Psoas muscle (tissue), 8 donors: ENCODE data around the gene LCMT2. TPM values are rescaled to one million over a fixed set of nuclear protein-coding genes. Genes with fewer than 3 reads are reported as not detected.

Experiments used
- ATAC-seq, 4 donors: fragments of 200-7000 bp; cut with Tn5 transposase; one replicate each; pipeline ENCODE4 v1.9.1; 2020; ENCODE audit warnings: moderate library complexity in 3 of 4, mild to moderate bottlenecking in 2 of 4
- DNase-seq, 2 donors: peaks; one replicate each; pipeline ENCODE4 v3.0.0-alpha.2; 2020
- H3K27ac ChIP-seq: fragments of 200-600 bp; one replicate; pipeline ENCODE4 v1.8.0; 2022
- H3K27me3 ChIP-seq, 3 donors: fragments of 200-600 bp in 1 of 3; one replicate each; pipeline versions ENCODE4 v1.6.1 to v1.8.0; 2013 to 2022; ENCODE audit warnings: low read length in 2 of 3, mild to moderate bottlenecking in 2 of 3, moderate library complexity in 1 of 3; ENCODE audit not compliant: insufficient read depth in 3 of 3
- H3K36me3 ChIP-seq, 2 donors: fragments of 200-600 bp in 1 of 2; one replicate each; pipeline versions ENCODE4 v1.6.1 to v1.8.0; 2013 to 2022; ENCODE audit warnings: low read depth in 1 of 2, mild to moderate bottlenecking in 1 of 2, moderate library complexity in 1 of 2; ENCODE audit not compliant: insufficient read depth in 1 of 2
- H3K4me1 ChIP-seq: fragments of 200-600 bp; one replicate; pipeline ENCODE4 v1.8.0; 2022
- H3K4me3 ChIP-seq: fragments of 200-600 bp; one replicate; pipeline ENCODE4 v1.8.0; 2022; ENCODE audit warnings: mild to moderate bottlenecking
- H3K9me3 ChIP-seq: fragments of 200-600 bp; one replicate; pipeline ENCODE4 v1.8.0; 2022
- WGBS, 3 donors: extraction: QIAGEN DNeasy Blood & Tissue Kit; methylation state at CpG; one replicate each; pipeline versions ENCODE4 v1.1.6 to v1.1.7; 2013; 5-methylcytosine and 5-hydroxymethylcytosine counted together
- intact Hi-C, 2 donors: fragments of 100-400 bp; cut with DNase I; formaldehyde crosslinking; loops; one replicate each; pipeline versions ENCODE4 v1.11.0 to v1.14.2; 2022
- polyA plus RNA-seq, 3 donors: library from polyadenylated mRNA; stranded (reverse); fragments of 200-250 nt; gene quantifications; one replicate each; pipeline ENCODE4 v1.2.3, GENCODE V29; 2013
- total RNA-seq, 4 donors: library from RNA; stranded (reverse); fragmentation: NEBNext Ultra II Directional in 2 of 4; extraction: Animal tissue kit (Norgen Biotek cat#: 25700) in 2 of 4; gene quantifications; one replicate each; pipeline versions ENCODE4 v1.2.1 to v1.2.4, GENCODE V29; 2021 to 2023
- TF ChIP-seq, protein P1 (sequence below): fragments of 200-600 bp; IDR thresholded peaks from one replicate; pipeline ENCODE4 v1.8.0; 2022; ENCODE audit warnings: antibody characterized with exemption
- donor health status: healthy with polysubstance abuse.
- donor health status: DM: no; HTN: no; CAD: no; lungs with moderate emphysema.
- donor health status: Bipolar disorder and iron deficiency.
- donor health status: healthy.
- donor health status: DM: yes; HTN: yes; CAD: no.
- donor health status: DM: no; HTN: no; CAD: no.
- donor health status: DM: no; HTN: no; CAD: no.
- donor health status: DM: yes; HTN: yes; CAD: no.

The LCMT2 gene
- total and polyA plus RNA-seq, 7 donors, result 2.6 to 7.8 (median 5.6) TPM

DNA sequence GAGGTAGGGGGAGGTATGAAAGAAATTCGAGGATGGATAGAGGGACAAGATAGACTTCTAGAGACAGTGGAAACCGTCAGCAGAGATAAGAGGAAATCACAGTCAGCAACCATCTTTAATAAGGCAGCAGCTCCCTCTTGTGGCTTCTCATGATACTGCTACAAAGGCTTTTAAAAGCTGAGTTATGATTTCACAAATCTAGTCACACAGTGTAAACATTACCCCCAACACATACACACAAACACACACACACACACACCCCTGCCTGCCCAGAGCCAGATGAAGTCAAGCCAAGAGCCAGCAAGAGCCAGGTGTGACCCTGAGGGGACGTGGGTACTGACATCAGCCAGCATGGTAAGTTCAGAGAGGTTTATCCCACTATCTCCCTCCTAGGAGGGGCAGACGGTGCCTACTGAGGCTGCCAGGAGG, 44.8 kb downstream of the LCMT2 start:
- H3K27ac ChIP-seq, result no peak overlapping the region
- peak; percentile 79 to 91 (median 86) for ATAC-seq
- intact Hi-C loops, result loop anchor here (1.0 to 2.0 kb wide), 2 partner anchors 60 to 61 kb away; no protein-coding TSS in a partner anchor
- no peaks in the 10 kb centered on the region for H3K36me3 ChIP-seq
- DNase-seq, result no peak
- TF ChIP-seq, protein P1, sequence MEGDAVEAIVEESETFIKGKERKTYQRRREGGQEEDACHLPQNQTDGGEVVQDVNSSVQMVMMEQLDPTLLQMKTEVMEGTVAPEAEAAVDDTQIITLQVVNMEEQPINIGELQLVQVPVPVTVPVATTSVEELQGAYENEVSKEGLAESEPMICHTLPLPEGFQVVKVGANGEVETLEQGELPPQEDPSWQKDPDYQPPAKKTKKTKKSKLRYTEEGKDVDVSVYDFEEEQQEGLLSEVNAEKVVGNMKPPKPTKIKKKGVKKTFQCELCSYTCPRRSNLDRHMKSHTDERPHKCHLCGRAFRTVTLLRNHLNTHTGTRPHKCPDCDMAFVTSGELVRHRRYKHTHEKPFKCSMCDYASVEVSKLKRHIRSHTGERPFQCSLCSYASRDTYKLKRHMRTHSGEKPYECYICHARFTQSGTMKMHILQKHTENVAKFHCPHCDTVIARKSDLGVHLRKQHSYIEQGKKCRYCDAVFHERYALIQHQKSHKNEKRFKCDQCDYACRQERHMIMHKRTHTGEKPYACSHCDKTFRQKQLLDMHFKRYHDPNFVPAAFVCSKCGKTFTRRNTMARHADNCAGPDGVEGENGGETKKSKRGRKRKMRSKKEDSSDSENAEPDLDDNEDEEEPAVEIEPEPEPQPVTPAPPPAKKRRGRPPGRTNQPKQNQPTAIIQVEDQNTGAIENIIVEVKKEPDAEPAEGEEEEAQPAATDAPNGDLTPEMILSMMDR, result peak; percentile 82
- no peaks in the 10 kb centered on the region for H3K27me3 ChIP-seq
- H3K4me3 ChIP-seq, result no peak overlapping the region
- H3K9me3 ChIP-seq, result no peaks in the 10 kb centered on the region
- H3K4me1 ChIP-seq, result peaks cover 3% of the 10 kb centered on the region
- 9 to 12% (median 10%) methylated on average over 4 of the region's 4 CpGs for WGBS, 3 donors

DNA sequence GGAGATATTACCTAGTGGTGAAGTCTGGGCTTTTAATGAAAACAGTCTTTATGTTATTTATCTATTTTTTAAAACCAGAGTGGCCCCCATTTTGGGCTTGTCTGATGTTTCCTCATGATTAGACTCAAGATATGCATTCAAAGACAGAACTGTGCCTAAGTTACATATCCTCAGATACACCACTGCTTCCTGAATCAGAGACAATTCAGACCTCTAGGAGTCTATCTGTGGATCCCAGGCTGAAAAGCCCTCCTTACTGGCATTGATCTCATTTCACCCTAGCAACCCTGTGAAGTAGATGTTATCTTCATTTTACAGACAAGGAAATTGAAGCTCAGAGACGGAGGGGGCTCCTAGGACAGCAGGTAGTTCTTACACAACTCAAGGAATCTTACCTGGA, 46.8 kb downstream of the LCMT2 start:
- WGBS, 3 donors, result 81 to 84% (median 84%) methylated on average over 1 of the region's 1 CpG
- intact Hi-C loops, result loop anchor here in 1 of 2 donors (5.0 kb wide), 1 partner anchor 96 kb away; the partner anchor contains the start of gene CCNDBP1
- no peak for ATAC-seq
- H3K9me3 ChIP-seq, result no peaks in the 10 kb centered on the region
- peaks cover 8% of the 10 kb centered on the region for H3K4me1 ChIP-seq
- TF ChIP-seq, protein P1, result no peak
- H3K36me3 ChIP-seq, result no peaks in the 10 kb centered on the region
- no peak overlapping the region for H3K4me3 ChIP-seq
- H3K27ac ChIP-seq, result no peak overlapping the region
- DNase-seq, result no peak
- no peaks in the 10 kb centered on the region for H3K27me3 ChIP-seq

DNA sequence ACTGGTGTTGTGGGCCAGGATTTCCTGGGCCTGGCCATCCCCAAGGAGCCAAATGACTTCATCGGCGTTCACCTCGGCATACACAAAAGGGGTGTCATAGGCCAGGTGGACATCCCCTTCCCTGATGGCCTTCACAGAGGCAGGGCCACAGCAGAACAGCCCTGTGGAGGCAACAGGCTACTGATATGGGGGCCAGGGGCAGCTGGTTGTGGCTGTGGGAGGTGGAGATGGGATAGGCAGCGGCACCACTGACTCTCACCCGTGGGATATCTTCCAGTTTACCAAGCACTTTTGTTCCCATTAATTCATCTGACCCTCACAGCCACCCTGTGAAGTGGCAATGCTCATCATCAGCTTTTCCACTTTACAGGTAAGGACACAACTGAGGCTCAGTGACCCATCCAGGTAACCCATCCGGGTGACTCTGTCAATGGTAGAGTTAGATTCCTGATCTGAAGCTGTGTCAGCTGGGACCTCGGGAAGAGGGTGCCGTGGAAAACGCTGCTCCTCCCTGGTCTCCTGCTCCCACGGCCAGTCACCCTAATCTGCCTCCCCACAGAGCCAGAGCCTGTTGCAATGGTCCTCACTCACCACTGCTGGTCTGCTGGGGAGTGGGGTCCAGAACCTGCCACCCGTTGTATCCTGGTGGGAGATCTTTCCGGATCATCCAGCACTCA, 48.3 kb downstream of the LCMT2 start:
- Histone ChIP-seq H3K36me3 (no peaks in the 10 kb centered on the region), H3K27me3 (no peaks in the 10 kb centered on the region), H3K27ac (no peak overlapping the region), H3K4me3 (no peak overlapping the region), H3K4me1 (peaks cover 18% of the 10 kb centered on the region), H3K9me3 (no peaks in the 10 kb centered on the region)
- DNase-seq, result no peak
- WGBS, 3 donors, result 81 to 87% (median 87%) methylated on average over 12 of the region's 12 CpGs
- no peak for ATAC-seq
- TF ChIP-seq, protein P1, result no peak
- intact Hi-C loops, result loop anchor here in 1 of 2 donors (5.0 kb wide), 1 partner anchor 95 kb away; the partner anchor contains the start of gene CCNDBP1

DNA sequence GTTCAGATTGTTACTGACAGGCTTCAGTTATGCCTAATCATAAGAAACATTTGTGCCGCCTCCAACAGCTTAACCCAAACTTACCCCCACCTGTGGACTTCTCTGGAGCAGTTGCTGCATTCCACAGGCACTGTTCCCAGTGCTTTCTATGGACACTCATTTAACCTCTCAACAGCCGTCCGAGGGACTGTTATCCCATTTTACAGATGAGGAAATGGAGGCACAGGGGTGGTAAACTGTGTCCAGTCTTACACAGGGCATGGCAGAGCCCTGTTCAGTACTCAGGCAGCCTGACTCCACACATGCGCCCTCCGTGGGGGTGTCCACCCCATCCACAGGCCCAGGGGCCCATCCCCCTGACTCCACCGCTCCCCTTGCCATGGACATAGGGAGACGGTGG, 49.4 kb downstream of the LCMT2 start:
- ATAC-seq, result peak in 3 of 4 donors; percentile 28 to 57 (median 47)
- no peaks in the 10 kb centered on the region for H3K27me3 ChIP-seq
- H3K4me3 ChIP-seq, result no peak overlapping the region
- H3K9me3 ChIP-seq, result no peaks in the 10 kb centered on the region
- H3K4me1 ChIP-seq, result peaks cover 23% of the 10 kb centered on the region
- intact Hi-C loops, result loop anchor here in 1 of 2 donors (5.0 kb wide), 1 partner anchor 94 kb away; the partner anchor contains the start of gene CCNDBP1
- peak overlapping the region; percentile 30 for H3K27ac ChIP-seq
- TF ChIP-seq, protein P1, result no peak
- 57 to 63% (median 61%) methylated on average over 7 of the region's 7 CpGs for WGBS, 3 donors
- no peak for DNase-seq
- H3K36me3 ChIP-seq, result no peaks in the 10 kb centered on the region
